ENCODE measurements around the gene PPP1R14D. TPM values are rescaled to one million over a fixed set of nuclear protein-coding genes. Genes with fewer than 3 reads are reported as not detected.

The PPP1R14D gene
- total and polyA plus RNA-seq, 10 donors: 0.30 TPM; not detected in 9

GRCh38 chr15:40836020-40836419 is 7.5 kb upstream of the PPP1R14D start:
- 83 to 90% (median 83%) methylated on average over 1 of the region's 1 CpG for WGBS, 5 donors
- intact Hi-C loops (cut with DNase I; ENCODE audit: low total_unique reads): no loop called here
- DNase-seq: no peak

GRCh38 chr15:40832903-40833302 is 4.4 kb upstream of the PPP1R14D start:
- H3K36me3 ChIP-seq: no peaks in the 10 kb centered on the region
- no peak overlapping the region for H3K4me3 ChIP-seq
- H3K9me3 ChIP-seq: no peaks in the 10 kb centered on the region
- DNase-seq: no peak
- no peaks in the 10 kb centered on the region for H3K27me3 ChIP-seq (replicated peaks in 1 of 7)
- no peaks in the 10 kb centered on the region for H3K4me1 ChIP-seq
- no peak overlapping the region for H3K27ac ChIP-seq
- intact Hi-C loops (cut with DNase I; ENCODE audit: low total_unique reads): no loop called here
- TF ChIP-seq POLR2A (IDR thresholded peaks at IDR 0.05): no peak

More at GRCh38 chr15:40836020-40836419, 7.5 kb upstream of the PPP1R14D start:
- Histone ChIP-seq H3K27me3 (replicated peaks in 1 of 7) (no peaks in the 10 kb centered on the region), H3K4me3 (no peak overlapping the region), H3K4me1 (no peaks in the 10 kb centered on the region), H3K36me3 (no peaks in the 10 kb centered on the region), H3K27ac (no peak overlapping the region), H3K9me3 (no peaks in the 10 kb centered on the region)
- TF ChIP-seq CTCF (IDR thresholded peaks at IDR 0.05 in 8 of 11, conservative IDR thresholded peaks at IDR 0.05 in 3 of 11): no peak
- no peak for TF ChIP-seq POLR2A (IDR thresholded peaks at IDR 0.05)
- TF ChIP-seq POLR2AphosphoS5 (IDR thresholded peaks at IDR 0.05): no peak

GRCh38 chr15:40831861-40832260 is 3.4 kb upstream of the PPP1R14D start:
- intact Hi-C loops (cut with DNase I; ENCODE audit: low total_unique reads): no loop called here
- no peak for DNase-seq
- Histone ChIP-seq H3K4me1 (no peaks in the 10 kb centered on the region), H3K27me3 (replicated peaks in 1 of 7) (no peaks in the 10 kb centered on the region), H3K9me3 (no peaks in the 10 kb centered on the region), H3K36me3 (no peaks in the 10 kb centered on the region), H3K27ac (no peak overlapping the region), H3K4me3 (no peak overlapping the region)
- 58 to 87% (median 73%) methylated on average over 1 of the region's 1 CpG for WGBS, 5 donors
- TF ChIP-seq POLR2AphosphoS5 (IDR thresholded peaks at IDR 0.05) (no peak), POLR2A (IDR thresholded peaks at IDR 0.05) (no peak), CTCF (IDR thresholded peaks at IDR 0.05 in 8 of 11, conservative IDR thresholded peaks at IDR 0.05 in 3 of 11) (no peak)

- no peak for DNase-seq
- 69 to 97% (median 80%) methylated on average over 2 of the region's 2 CpGs for WGBS, 5 donors
- H3K36me3 ChIP-seq: no peaks in the 10 kb centered on the region
- no peaks in the 10 kb centered on the region for H3K9me3 ChIP-seq
- no peak for TF ChIP-seq POLR2AphosphoS5 (IDR thresholded peaks at IDR 0.05)
- H3K27me3 ChIP-seq (replicated peaks in 1 of 7): no peaks in the 10 kb centered on the region
- intact Hi-C loops (cut with DNase I; ENCODE audit: low total_unique reads): no loop called here
- H3K4me1 ChIP-seq: no peaks in the 10 kb centered on the region
- no peak overlapping the region for H3K4me3 ChIP-seq
- no peak overlapping the region for H3K27ac ChIP-seq
Measured at GRCh38 chr15:40830884-40831283, 2.4 kb upstream of the PPP1R14D start.

- H3K9me3 ChIP-seq: no peaks in the 10 kb centered on the region
- TF ChIP-seq CTCF (IDR thresholded peaks at IDR 0.05 in 8 of 11, conservative IDR thresholded peaks at IDR 0.05 in 3 of 11) (no peak), POLR2A (IDR thresholded peaks at IDR 0.05) (no peak), POLR2AphosphoS5 (IDR thresholded peaks at IDR 0.05) (no peak)
- intact Hi-C loops (cut with DNase I; ENCODE audit: low total_unique reads): no loop called here
- no peak overlapping the region for H3K27ac ChIP-seq
- no peaks in the 10 kb centered on the region for H3K36me3 ChIP-seq
- no peak overlapping the region for H3K4me3 ChIP-seq
- H3K4me1 ChIP-seq: no peaks in the 10 kb centered on the region
- DNase-seq: no peak
- WGBS, 5 donors: 77 to 94% (median 87%) methylated on average over 7 of the region's 7 CpGs
- no peaks in the 10 kb centered on the region for H3K27me3 ChIP-seq (replicated peaks in 1 of 7)
Measured at GRCh38 chr15:40829115-40829514, 607 bp upstream of the PPP1R14D start.

Measured in spleen (tissue), 11 donors.